Measurements from ENCODE around the gene SP6. TPM values are rescaled to one million over a fixed set of nuclear protein-coding genes. Genes with fewer than 3 reads are reported as not detected.

SP6 gene
- total and polyA plus RNA-seq, 2 of the 8 experiments (the other 6 are each of a cell fraction or from before 2014, with no cell fraction given) = 1.2 to 1.5 TPM

DNA sequence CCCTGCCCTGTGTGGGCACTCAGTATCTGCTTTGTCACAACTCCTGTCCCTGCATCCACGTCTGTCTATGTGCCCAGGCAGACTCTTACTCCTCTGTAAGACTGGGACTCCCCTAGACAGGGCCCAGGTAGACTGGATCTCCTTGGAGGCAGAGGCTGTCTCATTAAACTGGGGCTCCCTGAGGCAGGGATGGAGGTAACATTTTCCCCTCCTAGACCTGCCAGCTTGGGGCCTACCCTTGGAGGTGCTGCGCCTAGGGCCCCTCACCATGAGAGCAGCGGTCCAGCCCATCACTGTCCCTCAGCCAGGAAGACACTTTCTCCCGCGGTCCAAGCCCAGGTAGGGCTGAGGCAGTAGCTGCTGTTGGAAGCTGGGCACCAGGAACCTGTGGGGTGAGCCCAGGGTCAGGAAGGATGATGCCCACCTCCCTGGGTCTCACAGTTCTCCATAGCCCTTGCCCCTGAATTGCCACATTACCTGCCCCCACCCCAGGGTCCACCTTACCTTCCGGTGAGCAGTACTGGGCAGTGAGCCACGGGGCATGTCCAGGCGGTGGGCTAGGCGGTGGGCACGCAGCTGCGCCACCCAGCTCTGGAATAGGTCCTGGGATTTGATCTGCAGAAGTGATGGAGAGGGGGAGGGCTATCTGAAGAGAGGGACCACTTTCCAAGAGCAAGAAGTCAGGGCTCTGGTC lies 32.8 kb downstream of the SP6 start:
- peaks cover 0 to 1% of the 10 kb centered on the region in 2 experiments for H4K20me1 ChIP-seq (replicated peaks in 1 of 2; ENCODE audit: control insufficient read depth in 1 of 2, insufficient read depth in 2 of 2, low read length in 2 of 2)
- H2AK5ac ChIP-seq (ENCODE audit: low read depth, low read length) = no peak overlapping the region
- peaks cover 8% of the 10 kb centered on the region; the same call in 1 of the 2 replicates for H3K23me2 ChIP-seq (ENCODE audit: low read depth, low read length)
- H3K9ac ChIP-seq (replicated peaks in 1 of 4; ENCODE audit: extremely low read depth in 1 of 4, low read depth in 3 of 4, low read length in 3 of 4) = no peak overlapping the region
- DNase-seq (ENCODE audit: low read depth in 1 of 2, low spot score in 2 of 2) = no peak
- H4K8ac ChIP-seq (ENCODE audit: extremely low read depth, insufficient read depth, low read length) = no peak overlapping the region; the same call in 1 of the 2 replicates
- H2AFZ ChIP-seq (ENCODE audit: low read length) = no peak overlapping the region
- H2BK12ac ChIP-seq (ENCODE audit: low read depth, low read length) = no peak overlapping the region
- H3K36me3 ChIP-seq (ENCODE audit: control insufficient read depth in 2 of 4, insufficient read depth in 4 of 4, low read length in 3 of 4) = no peaks in the 10 kb centered on the region; a peak in 1 of 8 replicates
- no peaks in the 10 kb centered on the region for H3K27me3 ChIP-seq (replicated peaks in 1 of 4; ENCODE audit: control insufficient read depth in 3 of 4, extremely low read depth in 1 of 4, insufficient read depth in 3 of 4, low read length in 3 of 4)
- H3K4ac ChIP-seq (replicated peaks; ENCODE audit: insufficient read length, low read depth, low read length) = no peak overlapping the region
- H3K9me3 ChIP-seq (ENCODE audit: insufficient read depth in 2 of 2, low read depth in 1 of 2, low read length in 1 of 2) = no peaks in the 10 kb centered on the region
- no peak overlapping the region for H2BK5ac ChIP-seq (ENCODE audit: low read depth, low read length)
- H2BK15ac ChIP-seq (ENCODE audit: low read length) = no peak overlapping the region
- no peak overlapping the region for H2BK20ac ChIP-seq (ENCODE audit: low read length)
- no peak overlapping the region for H4K5ac ChIP-seq (ENCODE audit: insufficient read length, low read depth, low read length)
- H4K91ac ChIP-seq (replicated peaks; ENCODE audit: insufficient read length, low read length) = no peak overlapping the region
- no peak overlapping the region for H3K23ac ChIP-seq (ENCODE audit: insufficient read length)
- no peak overlapping the region for H3K18ac ChIP-seq (ENCODE audit: extremely low read depth, low read length)
- no peaks in the 10 kb centered on the region; the same call in 1 of the 2 replicates for H3K79me1 ChIP-seq (ENCODE audit: low read depth, low read length)
- H3K4me3 ChIP-seq (ENCODE audit: extremely low read depth in 1 of 4, insufficient read depth in 2 of 4, low read depth in 3 of 4, low read length in 4 of 4) = no peak overlapping the region
- H3K4me1 ChIP-seq (replicated peaks in 1 of 4; ENCODE audit: control insufficient read depth in 3 of 4, insufficient read depth in 4 of 4, low read length in 3 of 4) = peaks cover 0 to 12% (median 7%) of the 10 kb centered on the region in 4 experiments; a peak in 6 of 7 replicates
- H3K4me2 ChIP-seq (ENCODE audit: insufficient read depth in 1 of 2, low read depth in 2 of 2, low read length in 2 of 2) = no peak overlapping the region
- no peak for FAIRE-seq
- TF ChIP-seq ATF2 (IDR thresholded peaks at IDR 0.05; ENCODE audit: low read length) (no peak), SIN3A (conservative IDR thresholded peaks at IDR 0.05 in 1 of 2, IDR thresholded peaks at IDR 0.05 in 1 of 2; ENCODE audit: low read depth in 1 of 2, low read length in 2 of 2) (no peak), POU5F1 (IDR thresholded peaks at IDR 0.05; ENCODE audit: low read depth, low read length) (no peak), EP300 (IDR thresholded peaks at IDR 0.05; ENCODE audit: borderline replicate concordance in 1 of 2, low read depth in 2 of 2, low read length in 2 of 2) (no peak), TEAD4 (IDR thresholded peaks at IDR 0.05; ENCODE audit: low read depth, low read length) (no peak), HDAC2 (IDR thresholded peaks at IDR 0.05; ENCODE audit: borderline replicate concordance in 1 of 2, low read depth in 2 of 2, low read length in 2 of 2) (no peak), KDM4A (IDR thresholded peaks at IDR 0.05; ENCODE audit: low read depth, low read length, severe bottlenecking) (no peak)
- CTCF ChIA-PET (ENCODE audit: partially characterized antibody) = interaction anchor here (0.6 to 2.5 kb wide), 2 partner anchors 23 to 1215 kb away, joined by 3 to 6 read pairs; partner anchors contain the start of gene SCRN2
- WGBS, 2 experiments (ENCODE audit: extremely low coverage in 1 of 2, insufficient coverage in 1 of 2, insufficient read length in 1 of 2, insufficient replicate concordance in 2 of 2, low coverage in 1 of 2, low lambda C conversion rate in 2 of 2, missing lambda C conversion rate in 1 of 2) = 93% methylated on average over 11 of the region's 11 CpGs; no CpG with 5 or more reads in 1 of the 2 experiments
- H3K14ac ChIP-seq (ENCODE audit: insufficient read length) = no peak overlapping the region
- no peak overlapping the region for H3K56ac ChIP-seq (replicated peaks; ENCODE audit: insufficient read length, low read depth, low read length)
- no peak overlapping the region for H3K27ac ChIP-seq (ENCODE audit: low read depth, low read length)
- no peaks in the 10 kb centered on the region for H3K79me2 ChIP-seq (ENCODE audit: control insufficient read depth in 1 of 2, insufficient read depth in 2 of 2, low read length in 2 of 2)
- no peak overlapping the region for H2BK120ac ChIP-seq (replicated peaks; ENCODE audit: low read depth, low read length)
- POLR2A ChIA-PET (ENCODE audit: partially characterized antibody) = interaction anchor here (0.8 to 1.0 kb wide), 2 partner anchors 12 to 14 kb away, joined by 3 read pairs; partner anchors contain the start of genes LRRC46 and MRPL10

All from H1 (cell line).